Smooth muscle cell (in vitro differentiated cells): ENCODE measurements around the gene PLK4. TPM values are rescaled to one million over a fixed set of nuclear protein-coding genes. Genes with fewer than 3 reads are reported as not detected.

Source experiments
- DNase-seq: peaks from one replicate; lab custom pipeline; 2025; ENCODE audit not compliant: unreplicated experiment; lab: John Stamatoyannopoulos, UW
- H2AFZ ChIP-seq: fragments of 200-600 bp; sonication (generic); 2 replicates; pipeline ENCODE4 v1.6.0; 2016; ENCODE audit warnings: antibody characterized with exemption, low read depth, mild to moderate bottlenecking
- H3F3A ChIP-seq: fragments of 200-600 bp; sonication (generic); 2 replicates; pipeline ENCODE4 v1.6.0; 2017; ENCODE audit warnings: antibody characterized with exemption, low read depth
- H3K27ac ChIP-seq: fragments of 200-600 bp; sonication (generic); 2 replicates; pipeline ENCODE4 v1.5.1; 2016; ENCODE audit warnings: low read depth, mild to moderate bottlenecking
- H3K27me3 ChIP-seq: fragments of 200-600 bp; sonication (generic); 2 replicates; pipeline ENCODE4 v1.6.1; 2016; ENCODE audit warnings: low read depth, mild to moderate bottlenecking
- H3K36me3 ChIP-seq: fragments of 200-600 bp; sonication (generic); 2 replicates; pipeline ENCODE4 v1.5.1; 2016; ENCODE audit warnings: low read depth
- H3K4me1 ChIP-seq: fragments of 200-600 bp; sonication (generic); 2 replicates; pipeline ENCODE4 v1.5.1; 2016; ENCODE audit warnings: low read depth
- H3K4me2 ChIP-seq: fragments of 200-600 bp; sonication (generic); 2 replicates; pipeline ENCODE4 v1.6.0; 2016; ENCODE audit warnings: mild to moderate bottlenecking
- H3K4me3 ChIP-seq: fragments of 200-600 bp; sonication (generic); 2 replicates; pipeline ENCODE4 v1.5.1; 2016; ENCODE audit warnings: mild to moderate bottlenecking
- H3K79me2 ChIP-seq: fragments of 200-600 bp; sonication (generic); 2 replicates; pipeline ENCODE4 v1.6.0; 2016; ENCODE audit warnings: low read depth, mild to moderate bottlenecking
- H3K9ac ChIP-seq: fragments of 200-600 bp; sonication (generic); 2 replicates; pipeline ENCODE4 v1.6.0; 2016; ENCODE audit warnings: low read depth
- H3K9me3 ChIP-seq: fragments of 200-600 bp; sonication (generic); replicated peaks from 2 replicates; pipeline ENCODE4 v1.5.1; 2016; ENCODE audit warnings: low read depth
- H4K20me1 ChIP-seq: fragments of 200-600 bp; sonication (generic); 2 replicates; pipeline ENCODE4 v1.6.0; 2016; ENCODE audit warnings: low read depth
- CTCF ChIP-seq: fragments of 200-600 bp; sonication (generic); IDR thresholded peaks from 2 replicates; pipeline ENCODE4 v1.5.1; 2017; ENCODE audit warnings: borderline replicate concordance, mild to moderate bottlenecking, antibody characterized with exemption; ENCODE audit not compliant: insufficient read depth, poor library complexity, severe bottlenecking
- WGBS: methylation state at CpG from one replicate; pipeline ENCODE4 v1.1.7; 2016; ENCODE audit warnings: low lambda C conversion rate; 5-methylcytosine and 5-hydroxymethylcytosine counted together
- polyA plus RNA-seq: library from polyadenylated mRNA; unstranded; fragments of >200 nt; fragmentation: Nextera tagmentation; extraction: Ambion mirVana; gene quantifications from 2 replicates; pipeline ENCODE4 v1.2.1, GENCODE V29; 2016
- total RNA-seq: library from RNA; depleted of rRNA; stranded (reverse); fragments of >200 nt; gene quantifications from 2 replicates; pipeline ENCODE4 v1.2.3, GENCODE V29; 2014

The PLK4 gene
- total and polyA plus RNA-seq, 2 experiments from 2014 or later, result 6.9 to 10.1 TPM

GRCh38 chr4:127844601-127845116, 36.0 kb upstream of the PLK4 start:
- Histone ChIP-seq H3K36me3 (no peaks in the 10 kb centered on the region), H3K4me1 (no peaks in the 10 kb centered on the region), H3K4me2 (no peak overlapping the region), H4K20me1 (no peaks in the 10 kb centered on the region), H3K27me3 (no peaks in the 10 kb centered on the region), H2AFZ (no peak overlapping the region), H3K79me2 (peaks cover 6% of the 10 kb centered on the region), H3F3A (no peaks in the 10 kb centered on the region), H3K9ac (no peak overlapping the region), H3K4me3 (no peak overlapping the region), H3K9me3 (peaks cover 15% of the 10 kb centered on the region), H3K27ac (no peak overlapping the region)
- DNase-seq, result no peak
- no peak for TF ChIP-seq CTCF
- WGBS, result 80% methylated on average over 5 of the region's 5 CpGs

- Histone ChIP-seq H3K27me3 (no peaks in the 10 kb centered on the region), H3K4me1 (no peaks in the 10 kb centered on the region), H3K9me3 (peaks cover 23% of the 10 kb centered on the region), H2AFZ (no peak overlapping the region), H3K4me3 (no peak overlapping the region), H3K27ac (no peak overlapping the region), H4K20me1 (no peaks in the 10 kb centered on the region), H3K79me2 (peaks cover 6% of the 10 kb centered on the region), H3K4me2 (no peak overlapping the region), H3K36me3 (peaks cover 4% of the 10 kb centered on the region), H3K9ac (no peak overlapping the region), H3F3A (no peaks in the 10 kb centered on the region)
- no peak for DNase-seq
- no peak for TF ChIP-seq CTCF
These were observed 34.6 kb upstream of the PLK4 start for GRCh38 chr4:127846061-127846460.

- Histone ChIP-seq H3K36me3 (peaks cover 4% of the 10 kb centered on the region), H3K27me3 (no peaks in the 10 kb centered on the region), H4K20me1 (no peaks in the 10 kb centered on the region), H3K27ac (no peak overlapping the region), H3K9me3 (peaks cover 23% of the 10 kb centered on the region), H2AFZ (no peak overlapping the region), H3K4me2 (no peak overlapping the region), H3K9ac (no peak overlapping the region), H3K4me3 (no peak overlapping the region), H3F3A (no peaks in the 10 kb centered on the region), H3K4me1 (no peaks in the 10 kb centered on the region), H3K79me2 (peaks cover 6% of the 10 kb centered on the region)
- TF ChIP-seq CTCF, result no peak
- no peak for DNase-seq
- 96% methylated on average over 1 of the region's 1 CpG for WGBS
These were observed 33.9 kb upstream of the PLK4 start for GRCh38 chr4:127846765-127847164.

- Histone ChIP-seq H3K4me3 (no peak overlapping the region), H3F3A (no peaks in the 10 kb centered on the region), H3K27ac (no peak overlapping the region), H3K9me3 (peaks cover 23% of the 10 kb centered on the region), H3K4me2 (no peak overlapping the region), H3K27me3 (no peaks in the 10 kb centered on the region), H3K9ac (no peak overlapping the region), H3K36me3 (peaks cover 4% of the 10 kb centered on the region), H2AFZ (no peak overlapping the region), H4K20me1 (no peaks in the 10 kb centered on the region), H3K4me1 (no peaks in the 10 kb centered on the region), H3K79me2 (peaks cover 6% of the 10 kb centered on the region)
- WGBS, result 100% methylated on average over 1 of the region's 1 CpG
- no peak for TF ChIP-seq CTCF
- DNase-seq, result no peak
These were observed 31.0 kb upstream of the PLK4 start for GRCh38 chr4:127849505-127850234.
